OCI-LY3 (cell line): ENCODE results near the gene ATXN7L3.
"Not testable (repeated sequence)": the region's sequence is repeated elsewhere in the genome, so short reads cannot be mapped to it uniquely, and the experiment has no call there.

ENCODE experiments used
- H2AFZ ChIP-seq: fragments of 200-600, 300-600 bp; shearing (Covaris generic); 2 replicates; pipeline ENCODE4 v1.6.0; 2014; ENCODE audit warnings: antibody characterized with exemption, low read depth, low read length
- H3K27ac ChIP-seq: fragments of 200-600, 300-600 bp; sonication (generic); 2 replicates; pipeline ENCODE4 v1.5.1; 2014; ENCODE audit warnings: mild to moderate bottlenecking, low read length, moderate library complexity, mixed read lengths
- H3K27me3 ChIP-seq: fragments of 200-600, 300-600 bp; sonication (generic); 2 replicates; pipeline ENCODE4 v1.6.1; 2014; ENCODE audit warnings: low read depth, low read length, mixed read lengths
- H3K36me3 ChIP-seq: fragments of 200-600, 300-600 bp; sonication (generic); replicated peaks from 2 replicates; pipeline ENCODE3; 2014; ENCODE audit warnings: low read depth, low read length, mixed read lengths
- H3K4me1 ChIP-seq: fragments of 300-600, 200-600 bp; sonication (generic); 2 replicates; pipeline ENCODE4 v1.6.1; 2014; ENCODE audit warnings: low read length, mixed read lengths
- H3K4me2 ChIP-seq: fragments of 200-600, 300-600 bp; sonication (generic); 2 replicates; pipeline ENCODE4 v1.6.1; 2014; ENCODE audit warnings: low read length, mixed read lengths
- H3K4me3 ChIP-seq: fragments of 300-600, 200-600 bp; sonication (generic); 2 replicates; pipeline ENCODE4 v1.5.1; 2014; ENCODE audit warnings: antibody characterized with exemption, mild to moderate bottlenecking, low read length, moderate library complexity
- H3K79me2 ChIP-seq: fragments of 300-600, 200-600 bp; shearing (Covaris generic); 2 replicates; pipeline ENCODE4 v1.6.1; 2014; ENCODE audit warnings: mild to moderate bottlenecking, low read length, mixed read lengths
- H3K9ac ChIP-seq: fragments of 300-600, 200-600 bp; shearing (Covaris generic); 2 replicates; pipeline ENCODE4 v1.6.0; 2014; ENCODE audit warnings: mild to moderate bottlenecking, low read length, moderate library complexity
- H3K9me3 ChIP-seq: fragments of 200-600, 300-600 bp; shearing (Covaris generic); 2 replicates; pipeline ENCODE4 v1.6.1; 2014; ENCODE audit warnings: low read length, mixed read lengths; ENCODE audit not compliant: insufficient read depth
- H4K20me1 ChIP-seq: fragments of 200-600, 300-600 bp; sonication (generic); 2 replicates; pipeline ENCODE4 v1.6.1; 2016; ENCODE audit warnings: low read length, mixed read lengths; ENCODE audit not compliant: insufficient read depth
- CTCF ChIP-seq: fragments of 200-600, 300-600 bp; sonication (generic); IDR thresholded peaks from 2 replicates; pipeline ENCODE4 v1.5.1; 2014; ENCODE audit warnings: antibody characterized with exemption, low read length, low read depth
- EZH2phosphoT487 ChIP-seq: fragments of 200-600 bp; shearing (Covaris generic); IDR thresholded peaks from 2 replicates; pipeline ENCODE4 v1.6.1; 2018; ENCODE audit warnings: antibody characterized with exemption, mixed run types, low read depth

The ATXN7L3 gene

GRCh38 chr17:44241106-44241624 is 41.5 kb upstream of the ATXN7L3 start:
- Histone ChIP-seq H3K9ac (no peak overlapping the region; the same call in 1 of the 2 replicates), H3K4me3 (no peak overlapping the region; the same call in 1 of the 2 replicates), H4K20me1 (no peaks in the 10 kb centered on the region), H3K4me1 (peaks cover 33% of the 10 kb centered on the region), H3K9me3 (no peaks in the 10 kb centered on the region), H3K79me2 (no peaks in the 10 kb centered on the region), H2AFZ (peak overlapping the region; percentile 56), H3K27me3 (no peaks in the 10 kb centered on the region), H3K36me3 (peaks cover 5% of the 10 kb centered on the region), H3K27ac (no peak overlapping the region), H3K4me2 (peak overlapping the region; percentile 10; the same call in 1 of the 2 replicates)
- TF ChIP-seq CTCF, result no peak
- TF ChIP-seq EZH2phosphoT487, result no peak

GRCh38 chr17:44237886-44238285 is 38.2 kb upstream of the ATXN7L3 start:
- not testable (repeated sequence) for H4K20me1 ChIP-seq, H3K9ac ChIP-seq, H3K79me2 ChIP-seq, H3K36me3 ChIP-seq, H2AFZ ChIP-seq, H3K4me3 ChIP-seq, H3K9me3 ChIP-seq, H3K4me2 ChIP-seq, H3K27ac ChIP-seq, H3K27me3 ChIP-seq
- H3K4me1 ChIP-seq, result peaks cover 12% of the 10 kb centered on the region

- H3K4me1 ChIP-seq, result peaks cover 12% of the 10 kb centered on the region
- TF ChIP-seq CTCF (no peak), EZH2phosphoT487 (no peak)
- H2AFZ ChIP-seq, result no peak overlapping the region
- no peak overlapping the region for H3K4me2 ChIP-seq
- H3K9me3 ChIP-seq, result no peaks in the 10 kb centered on the region
- H3K27me3 ChIP-seq, result no peaks in the 10 kb centered on the region
- no peaks in the 10 kb centered on the region for H3K79me2 ChIP-seq
- H3K4me3 ChIP-seq, result no peak overlapping the region
- H4K20me1 ChIP-seq, result no peaks in the 10 kb centered on the region
- H3K27ac ChIP-seq, result no peak overlapping the region
- H3K9ac ChIP-seq, result no peak overlapping the region
- H3K36me3 ChIP-seq, result no peaks in the 10 kb centered on the region
Measured at GRCh38 chr17:44236444-44236991, 36.8 kb upstream of the ATXN7L3 start.

GRCh38 chr17:44235583-44235936 is 35.9 kb upstream of the ATXN7L3 start:
- Histone ChIP-seq H3K4me3 (no peak overlapping the region), H4K20me1 (no peaks in the 10 kb centered on the region), H3K27me3 (no peaks in the 10 kb centered on the region), H3K79me2 (no peaks in the 10 kb centered on the region), H3K4me2 (no peak overlapping the region), H3K9ac (no peak overlapping the region), H3K9me3 (no peaks in the 10 kb centered on the region), H2AFZ (no peak overlapping the region), H3K27ac (no peak overlapping the region), H3K4me1 (peaks cover 12% of the 10 kb centered on the region; the same call in 1 of the 2 replicates), H3K36me3 (no peaks in the 10 kb centered on the region)
- TF ChIP-seq EZH2phosphoT487 (no peak), CTCF (no peak)
